Mononuclear cell (primary cell): Measurements from ENCODE around the gene CA10. TPM values are rescaled to one million over a fixed set of nuclear protein-coding genes. Genes with fewer than 3 reads are reported as not detected.

Experiments used
- H3K27me3 ChIP-seq: 2 replicates; pipeline ENCODE4 v1.6.0; 2011; ENCODE audit warnings: low read length, control low read depth; ENCODE audit not compliant: insufficient read depth
- H3K4me1 ChIP-seq: 2 replicates; pipeline ENCODE4 v1.5.1; 2011; ENCODE audit warnings: mild to moderate bottlenecking, low read length, control low read depth; ENCODE audit not compliant: insufficient read depth
- H3K4me3 ChIP-seq: 2 replicates; pipeline ENCODE4 v1.5.1; 2011; ENCODE audit warnings: mild to moderate bottlenecking, low read length, moderate library complexity
- H3K9me3 ChIP-seq: 2 replicates; pipeline ENCODE4 v1.5.1; 2011; ENCODE audit warnings: low read depth, mild to moderate bottlenecking, control low read depth, low read length
- total RNA-seq: library from RNA; depleted of rRNA; stranded (reverse); fragments of >200 nt; gene quantifications from one replicate; pipeline ENCODE4 v1.2.3, GENCODE V29; 2012

Gene CA10
- total RNA-seq, 1 donor, result 0.10 TPM

DNA sequence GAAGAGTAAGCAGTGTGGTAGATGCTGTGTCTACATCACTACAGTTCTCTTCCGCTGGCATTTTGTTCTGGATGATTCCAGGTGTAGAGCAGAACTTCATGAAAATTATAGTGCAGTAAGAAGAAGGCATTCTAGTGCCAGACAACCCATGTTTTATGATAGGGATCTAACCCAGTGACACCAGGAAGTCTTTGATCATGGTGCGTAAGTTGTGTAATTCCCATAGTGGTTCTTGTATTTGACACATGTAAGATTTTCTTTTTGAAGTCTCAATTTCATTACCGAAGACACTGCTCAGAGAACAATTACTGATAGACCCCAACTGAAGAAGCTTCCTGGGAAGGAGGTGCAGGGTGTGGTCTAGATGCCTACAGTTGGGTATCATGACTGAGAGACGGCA is 356.9 kb downstream of the CA10 start:
- Histone ChIP-seq H3K9me3 (no peaks in the 10 kb centered on the region), H3K4me1 (no peaks in the 10 kb centered on the region), H3K4me3 (no peak overlapping the region), H3K27me3 (no peaks in the 10 kb centered on the region)

DNA sequence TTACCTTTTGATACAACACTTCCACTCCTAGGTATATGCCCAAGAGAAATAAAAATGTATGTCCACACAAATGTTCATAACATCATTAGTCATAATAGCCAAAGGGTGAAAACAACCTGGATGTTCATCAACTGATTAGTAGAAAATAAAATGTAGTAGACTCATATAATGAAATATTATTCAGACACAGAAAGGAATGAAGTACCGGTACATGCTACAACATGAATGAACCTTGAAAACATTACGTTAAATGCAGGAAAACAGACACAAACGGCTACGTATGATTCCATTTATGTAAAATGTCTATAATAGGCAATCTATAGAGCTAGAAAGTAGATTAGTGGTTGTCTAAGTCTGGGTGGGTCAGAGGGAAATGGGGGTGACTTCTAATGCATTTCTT is 358.5 kb downstream of the CA10 start:
- no peaks in the 10 kb centered on the region for H3K4me1 ChIP-seq
- no peaks in the 10 kb centered on the region for H3K9me3 ChIP-seq
- no peak overlapping the region for H3K4me3 ChIP-seq
- H3K27me3 ChIP-seq, result no peaks in the 10 kb centered on the region

DNA sequence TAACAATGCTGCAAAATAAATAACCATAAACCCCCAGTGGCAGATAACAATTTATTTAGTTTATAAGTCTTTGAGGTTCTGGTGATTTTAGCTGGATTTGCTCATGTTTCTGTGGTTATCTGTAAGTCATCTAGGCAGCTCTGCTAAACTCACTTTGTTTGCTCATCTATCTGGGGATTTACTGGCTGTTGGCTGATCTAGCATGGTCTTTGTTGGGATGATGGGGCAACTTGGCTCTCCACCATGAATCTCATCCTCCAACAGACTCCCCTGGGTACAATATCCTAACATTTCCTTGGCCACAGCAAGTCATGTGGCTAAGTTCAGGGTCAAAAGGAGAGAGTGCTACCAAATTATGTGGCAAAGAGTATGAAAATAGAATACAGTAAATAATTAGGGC is 359.3 kb downstream of the CA10 start:
- Histone ChIP-seq H3K27me3 (no peaks in the 10 kb centered on the region), H3K9me3 (no peaks in the 10 kb centered on the region), H3K4me3 (no peak overlapping the region), H3K4me1 (no peaks in the 10 kb centered on the region)

DNA sequence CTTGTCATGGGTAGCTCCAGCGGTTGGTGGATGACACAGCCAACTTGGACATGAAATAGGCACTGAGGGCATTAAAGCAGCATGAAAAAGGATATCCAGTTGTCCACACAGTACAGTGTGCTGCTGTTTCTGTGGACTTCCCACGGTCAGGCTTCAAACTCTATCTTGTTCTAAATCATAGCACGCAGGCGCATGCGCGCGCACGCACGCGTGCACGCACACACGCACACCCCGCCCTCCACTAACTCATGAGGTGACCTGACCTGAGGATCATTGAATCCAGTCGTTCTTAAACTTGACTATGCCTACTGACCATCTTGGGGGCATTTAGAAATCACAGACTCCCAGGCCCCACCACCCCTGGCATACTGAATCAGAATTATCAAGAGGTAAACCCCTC is 361.4 kb downstream of the CA10 start:
- no peak overlapping the region for H3K4me3 ChIP-seq
- H3K27me3 ChIP-seq, result no peaks in the 10 kb centered on the region
- no peaks in the 10 kb centered on the region for H3K9me3 ChIP-seq
- no peaks in the 10 kb centered on the region for H3K4me1 ChIP-seq

DNA sequence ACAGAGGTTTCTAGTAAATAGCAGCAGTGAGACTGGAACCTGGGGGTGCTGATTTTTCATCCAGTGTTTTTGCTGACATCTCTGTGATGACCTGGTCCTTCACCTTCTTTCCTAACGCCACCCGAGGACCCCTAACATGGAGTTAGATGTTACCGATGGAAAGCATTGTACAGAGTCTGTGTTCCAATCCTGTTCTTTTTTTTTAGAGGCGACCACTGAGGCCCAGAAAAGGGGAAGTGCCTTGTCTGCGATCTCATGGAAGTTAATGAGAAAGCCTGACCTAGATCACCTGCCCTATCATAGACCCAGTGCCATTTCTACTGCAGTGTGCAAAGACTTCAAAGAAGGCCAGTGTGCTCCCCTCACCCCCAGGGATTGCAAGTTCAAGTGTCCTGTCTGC is 362.5 kb downstream of the CA10 start:
- no peaks in the 10 kb centered on the region for H3K4me1 ChIP-seq
- H3K4me3 ChIP-seq, result no peak overlapping the region

DNA sequence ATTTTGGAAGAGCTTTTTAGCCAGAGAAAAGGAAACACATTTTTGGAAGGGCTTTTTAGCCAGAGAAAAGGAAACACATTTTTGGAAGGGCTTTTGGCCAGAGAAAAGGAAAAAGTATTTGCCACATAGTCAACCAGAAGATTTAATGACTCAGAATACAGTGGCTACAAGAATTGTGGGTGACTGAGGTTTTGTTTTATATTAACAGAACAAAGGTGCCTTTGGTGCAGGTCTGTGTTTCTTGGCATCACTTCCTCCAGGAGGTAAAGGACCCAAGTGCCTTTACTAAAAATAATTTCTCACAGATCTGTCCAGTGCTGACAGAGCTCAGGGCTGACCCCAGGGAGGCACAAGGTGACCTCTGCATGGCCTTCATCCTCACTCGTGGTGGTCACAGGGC is 363.1 kb downstream of the CA10 start:
- no peaks in the 10 kb centered on the region for H3K4me1 ChIP-seq
- no peaks in the 10 kb centered on the region for H3K27me3 ChIP-seq
- no peaks in the 10 kb centered on the region for H3K9me3 ChIP-seq
- no peak overlapping the region for H3K4me3 ChIP-seq

More for the DNA sequence above, 362.5 kb downstream of the CA10 start:
- Histone ChIP-seq H3K27me3 (no peaks in the 10 kb centered on the region), H3K9me3 (no peaks in the 10 kb centered on the region)

DNA sequence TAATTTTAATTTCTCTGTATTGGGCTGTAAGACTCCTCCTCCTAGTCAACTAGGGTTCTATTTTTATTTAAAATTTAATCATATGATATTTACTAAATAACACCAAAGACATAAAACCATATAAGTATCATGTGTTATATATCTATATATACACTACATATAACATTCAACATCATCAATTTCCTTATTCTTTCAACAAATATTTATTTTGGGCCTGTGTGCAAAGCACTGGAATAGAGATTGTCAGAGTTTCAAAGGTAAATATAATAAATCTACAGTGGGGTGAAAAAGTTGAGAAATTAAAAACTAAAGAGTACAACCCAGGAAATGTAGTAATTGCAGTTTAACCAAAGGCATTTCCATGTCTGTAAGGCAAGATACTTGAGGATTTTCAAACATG is 364.0 kb downstream of the CA10 start:
- H3K27me3 ChIP-seq, result no peaks in the 10 kb centered on the region
- no peaks in the 10 kb centered on the region for H3K9me3 ChIP-seq
- H3K4me1 ChIP-seq, result no peaks in the 10 kb centered on the region
- no peak overlapping the region for H3K4me3 ChIP-seq

DNA sequence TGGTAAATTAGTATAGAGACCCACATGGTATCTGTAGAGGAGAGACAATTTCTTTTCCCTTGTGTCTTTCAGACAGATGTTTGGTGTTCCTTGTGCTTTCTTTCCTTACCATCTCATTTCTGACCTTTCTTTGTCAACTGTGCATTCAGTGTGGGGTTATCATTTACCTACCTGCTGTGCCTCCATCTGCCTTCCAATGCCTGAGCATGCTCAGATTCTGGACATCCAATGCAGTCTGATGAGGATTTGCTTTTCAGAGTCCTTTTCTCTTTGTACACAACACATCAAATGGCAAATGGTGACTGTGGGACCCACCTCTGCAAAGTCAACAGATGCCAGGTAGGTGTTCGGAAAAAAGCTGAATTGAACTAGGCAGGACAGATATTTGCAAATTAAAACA is 364.8 kb downstream of the CA10 start:
- H3K9me3 ChIP-seq, result no peaks in the 10 kb centered on the region
- H3K27me3 ChIP-seq, result no peaks in the 10 kb centered on the region
- no peaks in the 10 kb centered on the region for H3K4me1 ChIP-seq
- no peak overlapping the region for H3K4me3 ChIP-seq

DNA sequence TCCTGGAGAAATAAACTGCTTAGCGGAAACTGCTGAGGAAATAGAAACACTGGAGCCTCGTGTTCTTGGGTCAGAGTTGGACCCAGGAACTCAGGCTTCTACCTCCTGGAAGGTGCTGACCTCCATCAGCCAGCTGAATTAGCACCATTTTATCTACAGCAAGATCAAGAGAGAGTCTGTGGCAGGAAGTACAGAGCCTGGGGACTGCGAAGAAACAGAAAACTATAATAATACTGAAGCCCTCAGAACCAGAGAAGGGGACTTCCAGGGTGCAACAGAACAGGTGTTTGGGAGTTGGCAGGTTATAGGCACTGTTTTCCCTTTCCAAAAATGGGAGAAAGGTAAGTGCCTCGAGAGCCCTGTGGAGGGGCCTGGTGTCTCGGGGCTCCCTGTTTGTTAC is 379.7 kb downstream of the CA10 start:
- no peaks in the 10 kb centered on the region for H3K4me1 ChIP-seq
- no peaks in the 10 kb centered on the region for H3K9me3 ChIP-seq
- H3K27me3 ChIP-seq, result no peaks in the 10 kb centered on the region
- no peak overlapping the region for H3K4me3 ChIP-seq

DNA sequence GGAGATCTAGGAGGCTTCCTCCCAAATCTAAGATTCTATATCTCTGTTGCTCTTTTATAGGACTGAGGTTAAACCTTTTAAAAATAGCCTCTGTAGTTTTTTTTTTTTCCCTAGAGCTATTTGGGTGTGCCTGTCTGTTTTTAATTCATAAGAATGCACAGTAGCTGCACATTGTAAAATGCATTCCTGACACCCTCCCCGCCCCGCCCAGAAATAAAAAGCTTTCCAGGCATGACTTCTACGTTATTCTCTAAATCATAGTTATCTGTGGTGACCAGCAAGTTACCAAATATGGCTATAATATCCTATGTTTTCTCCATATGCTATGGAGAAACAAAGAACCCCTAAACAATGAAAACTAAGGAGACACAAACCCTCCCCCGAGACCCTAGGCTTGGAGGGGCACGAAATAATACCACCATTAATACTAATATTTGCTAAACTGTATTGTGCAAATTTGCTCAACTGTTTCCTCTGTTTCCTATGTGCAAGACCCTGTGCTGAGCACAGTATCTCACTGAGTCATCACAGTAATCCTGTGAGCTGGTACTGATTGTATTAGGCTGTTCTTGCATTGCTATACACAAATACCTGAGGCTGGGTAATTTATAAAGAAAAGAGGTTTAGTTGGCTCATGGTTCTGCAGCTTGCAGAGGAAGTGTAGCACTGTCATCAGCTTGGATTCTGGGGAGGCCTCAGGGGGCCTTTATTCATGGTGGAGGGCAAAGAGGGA is 388.3 kb downstream of the CA10 start:
- Histone ChIP-seq H3K9me3 (no peaks in the 10 kb centered on the region), H3K4me1 (no peaks in the 10 kb centered on the region), H3K27me3 (no peaks in the 10 kb centered on the region), H3K4me3 (no peak overlapping the region)

DNA sequence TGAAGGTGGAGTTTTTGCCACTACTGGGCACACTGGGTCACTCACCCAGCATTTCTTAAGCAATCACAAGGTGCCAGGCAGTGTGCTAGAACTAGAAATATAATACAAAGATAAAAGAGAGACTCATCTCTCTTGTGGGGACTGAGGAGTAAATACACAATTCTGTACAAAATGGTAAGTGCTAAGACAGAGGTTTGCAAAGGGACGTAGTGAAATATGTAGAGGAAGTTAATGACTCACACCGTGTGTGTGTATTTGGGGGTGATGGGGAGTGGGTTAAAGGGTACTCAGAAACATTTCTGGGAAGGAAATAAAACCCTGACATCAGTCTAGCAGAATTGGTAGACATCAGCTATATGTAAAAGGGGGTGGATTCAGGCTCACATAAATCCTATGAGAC is 389.3 kb downstream of the CA10 start:
- H3K9me3 ChIP-seq, result no peaks in the 10 kb centered on the region

DNA sequence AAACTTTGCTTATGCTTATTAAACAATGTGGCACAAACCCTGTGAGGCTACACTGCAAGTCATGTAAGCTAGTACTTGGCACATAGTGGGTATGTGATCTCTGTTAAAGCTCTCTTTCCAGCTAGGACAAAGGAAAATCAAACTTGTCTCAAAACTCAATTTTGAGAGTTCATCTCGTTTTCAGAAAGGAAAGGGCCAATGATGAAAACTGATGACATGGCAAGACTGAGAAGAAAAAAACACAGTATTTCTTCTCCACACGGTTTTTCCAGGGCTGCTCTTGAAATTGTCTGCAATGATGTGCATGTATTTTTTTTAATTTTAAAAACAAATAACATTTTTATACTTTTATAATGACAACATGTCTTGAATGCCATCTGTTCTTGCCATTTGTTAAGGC is 389.8 kb downstream of the CA10 start:
- no peaks in the 10 kb centered on the region for H3K27me3 ChIP-seq

More for the DNA sequence above, 389.3 kb downstream of the CA10 start:
- H3K27me3 ChIP-seq, result no peaks in the 10 kb centered on the region
- no peaks in the 10 kb centered on the region for H3K4me1 ChIP-seq
- H3K4me3 ChIP-seq, result no peak overlapping the region

DNA sequence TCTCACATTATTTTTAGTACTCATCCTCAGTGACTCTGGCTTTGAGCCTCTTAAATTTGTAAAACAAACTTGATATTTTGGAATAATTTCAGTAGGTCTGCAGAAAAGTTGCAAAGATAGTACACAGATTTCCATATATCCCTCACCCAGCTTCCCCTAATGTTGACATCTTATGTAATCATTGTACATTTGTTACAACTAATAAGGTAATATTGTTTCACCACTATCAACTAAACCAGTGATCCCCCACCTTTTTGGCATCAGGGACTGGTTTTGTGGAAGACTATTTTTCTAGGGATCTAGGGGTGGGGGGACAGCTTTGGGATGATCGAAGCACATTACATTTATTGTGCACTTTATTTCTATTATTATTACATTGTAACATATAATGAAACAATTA is 391.2 kb downstream of the CA10 start:
- H3K27me3 ChIP-seq, result no peaks in the 10 kb centered on the region
- no peaks in the 10 kb centered on the region for H3K4me1 ChIP-seq
- no peak overlapping the region for H3K4me3 ChIP-seq
- H3K9me3 ChIP-seq, result no peaks in the 10 kb centered on the region

More for the DNA sequence above, 389.8 kb downstream of the CA10 start:
- no peaks in the 10 kb centered on the region for H3K4me1 ChIP-seq
- H3K9me3 ChIP-seq, result no peaks in the 10 kb centered on the region
- no peak overlapping the region for H3K4me3 ChIP-seq

DNA sequence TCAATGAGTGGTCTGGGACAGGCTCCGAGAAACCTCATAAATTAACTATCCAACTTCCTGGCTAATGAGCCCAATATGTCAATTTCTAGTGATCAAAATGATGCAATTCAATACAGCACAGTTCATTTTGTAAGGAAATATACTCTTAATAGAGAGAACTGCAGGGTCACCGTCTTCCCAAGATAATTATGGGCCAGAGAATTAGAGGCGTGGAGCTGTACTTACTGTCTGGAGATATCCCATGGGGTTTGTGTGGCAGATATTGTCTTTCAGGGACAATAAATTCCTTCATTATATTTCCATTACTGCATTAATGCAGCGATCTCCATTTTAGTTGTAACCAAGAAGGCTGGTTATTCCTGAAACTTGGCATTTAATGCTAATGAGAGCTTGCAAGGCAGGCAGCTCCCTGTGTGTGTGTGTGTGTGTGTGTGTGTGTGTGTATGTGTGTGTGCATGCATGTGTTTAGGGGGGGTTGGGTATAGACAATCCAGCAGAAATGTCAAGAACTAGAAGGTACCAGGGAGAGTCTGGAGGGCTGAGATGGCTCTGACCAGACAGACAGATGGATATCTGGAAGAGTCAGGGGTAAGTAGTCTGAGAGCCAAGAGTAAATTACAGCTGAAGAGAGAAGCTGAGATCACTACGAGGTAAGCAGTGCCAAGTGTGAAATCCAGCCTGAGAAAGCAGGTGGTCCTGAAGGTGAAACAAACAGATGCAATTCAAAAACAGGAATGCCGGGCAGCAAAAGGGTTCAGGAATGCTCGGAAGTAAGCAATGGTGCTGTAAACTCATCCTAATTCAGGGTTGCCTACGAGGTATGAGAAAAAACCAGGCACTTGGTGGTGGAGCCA is 393.0 kb downstream of the CA10 start:
- Histone ChIP-seq H3K4me3 (no peak overlapping the region), H3K27me3 (no peaks in the 10 kb centered on the region), H3K9me3 (no peaks in the 10 kb centered on the region), H3K4me1 (no peaks in the 10 kb centered on the region)

DNA sequence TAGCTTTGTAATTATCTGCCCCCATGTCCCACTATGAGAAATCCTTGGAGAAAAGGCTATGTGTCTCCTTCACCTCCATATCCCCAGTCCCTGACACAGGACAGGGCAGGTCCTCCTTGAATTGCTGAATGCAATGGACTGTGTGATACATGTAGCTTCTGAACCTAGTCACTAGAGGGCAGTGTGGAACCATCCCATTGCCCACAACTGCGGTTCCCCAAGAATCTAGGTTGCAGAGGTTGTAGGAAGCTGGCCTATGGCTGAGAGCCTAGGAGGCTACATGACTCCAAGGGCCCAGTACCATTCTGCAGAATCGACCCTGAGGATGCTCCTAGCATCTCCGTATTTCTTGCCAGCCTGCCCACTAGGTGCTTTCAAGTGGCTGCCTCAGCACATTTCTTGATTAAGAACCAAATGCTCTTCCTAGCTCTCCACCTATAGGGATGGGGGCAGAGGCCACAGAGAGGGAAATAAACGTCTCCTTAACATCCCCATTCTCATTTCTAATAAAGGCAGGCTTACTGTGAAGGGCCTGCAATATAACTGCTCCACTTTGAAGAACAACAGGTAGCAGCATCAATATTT is 394.0 kb downstream of the CA10 start:
- Histone ChIP-seq H3K4me1 (no peaks in the 10 kb centered on the region), H3K27me3 (no peaks in the 10 kb centered on the region), H3K4me3 (no peak overlapping the region), H3K9me3 (no peaks in the 10 kb centered on the region)
